Muscle of leg (tissue), 11 donors: ENCODE data around the gene TMEM100. TPM values are rescaled to one million over a fixed set of nuclear protein-coding genes. Genes with fewer than 3 reads are reported as not detected.

Experiments used
- DNase-seq: peaks from one replicate; pipeline ENCODE4 v3.0.0; 2013
- H3K27ac ChIP-seq: one replicate; pipeline ENCODE4 v1.5.1; 2013; ENCODE audit warnings: mild to moderate bottlenecking, low read length, control low read depth
- H3K27me3 ChIP-seq: one replicate; pipeline ENCODE4 v1.6.1; 2013; ENCODE audit warnings: low read length; ENCODE audit not compliant: control insufficient read depth, insufficient read depth
- H3K36me3 ChIP-seq: one replicate; pipeline ENCODE4 v1.6.1; 2013; ENCODE audit warnings: low read length; ENCODE audit not compliant: control insufficient read depth, insufficient read depth
- H3K4me1 ChIP-seq: one replicate; pipeline ENCODE4 v1.6.1; 2013; ENCODE audit warnings: low read length; ENCODE audit not compliant: control insufficient read depth, insufficient read depth
- H3K4me3 ChIP-seq: one replicate; pipeline ENCODE4 v1.5.1; 2013; ENCODE audit warnings: low read length, control low read depth
- H3K9me3 ChIP-seq: replicated peaks from 2 replicates; pipeline ENCODE4 v1.6.1; 2013; ENCODE audit warnings: low read depth, low read length; ENCODE audit not compliant: control insufficient read depth
- WGBS: methylation state at CpG from one replicate; pipeline ENCODE4 v1.1.5; 2013; ENCODE audit warnings: missing lambda C conversion rate; ENCODE audit not compliant: insufficient coverage; 5-methylcytosine and 5-hydroxymethylcytosine counted together
- polyA plus RNA-seq, 8 donors: library from polyadenylated mRNA; unstranded; fragments of 120-200 nt; gene quantifications; one replicate each; pipeline versions ENCODE4 v1.2.1 to v1.2.3, GENCODE V29; 2013; ENCODE audit warnings: inconsistent platforms in 1 of 8, low replicate concordance in 1 of 8; ENCODE audit not compliant: insufficient read length in 8 of 8, insufficient read depth in 1 of 8
- total RNA-seq: library from RNA; stranded (reverse); fragments of 120-200 nt; gene quantifications from one replicate; pipeline ENCODE4 v1.2.4, GENCODE V29; 2013

TMEM100 gene
- total and polyA plus RNA-seq, 9 donors, result 4.5 to 11.2 (median 9.1) TPM

DNA sequence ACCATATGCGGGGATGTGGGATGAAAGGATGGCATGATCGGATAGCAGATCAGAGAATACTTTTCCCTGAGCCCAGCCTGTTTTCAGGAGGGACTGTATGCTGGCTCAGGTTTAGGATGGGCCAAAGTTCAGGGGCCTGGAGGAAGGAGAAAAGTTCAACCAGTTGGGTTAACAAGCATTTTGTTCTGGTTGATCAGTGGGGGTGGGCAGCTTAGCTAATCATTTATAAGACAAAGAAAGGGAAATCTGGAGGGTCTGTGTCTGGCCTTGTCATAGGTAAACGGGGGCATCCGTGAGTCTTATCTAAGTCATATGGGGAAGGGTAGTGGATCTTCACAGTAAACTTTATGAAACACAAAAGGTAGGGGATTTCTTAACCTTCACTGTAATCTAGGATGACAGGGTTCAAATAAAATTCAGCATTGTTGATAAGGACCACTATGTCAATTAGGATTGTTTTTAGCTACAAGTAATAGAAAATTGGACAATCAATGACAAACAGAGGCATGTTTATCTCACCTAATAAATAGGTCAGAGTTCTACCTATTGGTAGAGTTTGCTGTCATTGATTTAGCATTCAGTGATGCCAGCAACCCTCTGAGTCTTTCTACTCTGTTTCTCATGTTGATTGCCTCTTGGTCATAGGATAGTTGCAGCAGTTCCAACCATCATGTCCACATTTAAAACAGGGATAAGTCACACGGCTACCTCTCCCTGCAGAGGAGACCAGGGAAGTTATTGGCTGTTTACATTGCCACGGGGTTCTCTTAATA, 39.6 kb upstream of the TMEM100 start:
- Histone ChIP-seq H3K4me1 (peaks cover 3% of the 10 kb centered on the region), H3K4me3 (no peak overlapping the region), H3K27ac (no peak overlapping the region), H3K27me3 (no peaks in the 10 kb centered on the region), H3K36me3 (no peaks in the 10 kb centered on the region), H3K9me3 (no peaks in the 10 kb centered on the region)
- WGBS, result 96% methylated on average over 4 of the region's 6 CpGs
- DNase-seq, result no peak

DNA sequence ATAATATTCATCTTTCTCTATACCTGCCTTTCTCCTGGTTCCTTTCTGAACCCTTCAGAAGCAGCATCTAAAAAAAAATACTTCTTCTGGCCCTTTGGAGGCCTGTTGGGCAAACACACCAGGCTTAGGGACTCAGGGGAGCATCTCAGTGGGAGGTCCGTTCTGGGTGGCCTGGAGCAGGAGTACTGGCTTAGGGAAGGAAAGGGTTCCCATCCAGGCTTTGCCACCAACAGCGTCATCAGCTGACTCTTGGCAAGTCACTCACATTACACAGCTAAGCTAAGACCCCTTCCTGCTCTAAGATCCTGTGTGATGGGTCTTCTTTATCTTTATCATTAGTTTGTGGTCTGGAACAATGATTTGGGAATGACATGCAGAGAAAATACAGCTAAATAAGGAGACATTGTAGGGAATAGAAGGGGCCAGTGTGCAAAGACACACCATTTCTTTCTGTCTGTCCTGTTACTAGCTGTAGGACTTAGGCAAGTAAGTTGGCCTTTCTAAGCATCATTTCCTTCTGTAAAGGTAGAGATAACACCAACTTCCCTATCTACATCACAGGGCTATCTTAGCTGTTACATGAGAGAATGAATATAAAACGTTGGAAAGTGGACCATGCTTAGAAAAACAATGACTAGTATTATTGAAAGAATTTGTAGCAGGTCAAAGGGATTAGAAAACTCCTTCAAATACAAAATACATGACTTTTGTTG, 38.1 kb upstream of the TMEM100 start:
- Histone ChIP-seq H3K36me3 (peaks cover under 1% of the 10 kb centered on the region), H3K27ac (no peak overlapping the region), H3K27me3 (no peaks in the 10 kb centered on the region), H3K9me3 (no peaks in the 10 kb centered on the region), H3K4me3 (no peak overlapping the region), H3K4me1 (peaks cover 3% of the 10 kb centered on the region)
- DNase-seq, result no peak
- WGBS, result no CpG with 5 or more reads among the region's 3 CpGs

DNA sequence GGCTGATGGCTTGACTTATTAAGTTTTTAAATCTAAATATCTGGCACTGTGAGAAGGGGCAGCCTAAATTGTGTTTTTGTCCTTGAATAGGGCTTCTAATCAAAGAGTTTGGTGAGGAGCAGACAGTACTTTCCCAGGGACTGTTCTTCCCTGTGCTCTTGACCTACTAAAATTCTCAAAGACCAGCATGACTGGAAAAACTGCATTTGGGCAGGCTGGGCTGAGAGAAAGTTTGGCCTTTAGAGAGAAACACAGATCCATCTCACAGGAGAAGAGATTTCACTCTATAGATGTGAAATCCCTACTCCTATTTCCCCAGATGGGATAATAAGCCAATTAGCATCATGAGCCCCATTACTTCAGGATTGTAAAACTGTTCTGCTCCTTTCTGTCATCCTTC, 35.5 kb upstream of the TMEM100 start:
- H3K27ac ChIP-seq, result no peak overlapping the region
- H3K9me3 ChIP-seq, result no peaks in the 10 kb centered on the region
- DNase-seq, result no peak
- no peak overlapping the region for H3K4me3 ChIP-seq
- H3K27me3 ChIP-seq, result no peaks in the 10 kb centered on the region
- H3K4me1 ChIP-seq, result peaks cover 3% of the 10 kb centered on the region
- H3K36me3 ChIP-seq, result peaks cover 8% of the 10 kb centered on the region

DNA sequence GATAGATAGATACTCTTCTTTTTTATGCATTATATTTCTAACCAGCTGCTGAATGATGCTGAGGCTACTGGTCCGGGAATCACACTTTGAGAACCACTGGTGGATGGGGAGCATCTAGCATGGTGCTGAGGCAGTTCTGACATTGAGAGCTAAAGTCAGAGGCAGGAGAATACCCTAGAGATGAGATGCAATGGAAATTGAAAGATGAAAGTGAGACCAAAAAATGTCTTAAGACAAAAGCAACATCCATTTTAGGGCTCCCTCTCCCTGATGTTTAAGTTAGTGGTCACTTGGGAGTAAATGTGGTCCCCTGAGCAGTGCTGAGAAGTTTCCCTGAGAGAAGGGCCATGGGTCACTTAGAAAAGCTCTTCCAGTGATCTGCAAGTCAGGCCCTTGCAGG, 35.0 kb upstream of the TMEM100 start:
- no peak for DNase-seq
- 100% methylated on average over 1 of the region's 1 CpG for WGBS
- H3K4me1 ChIP-seq, result peaks cover 3% of the 10 kb centered on the region

DNA sequence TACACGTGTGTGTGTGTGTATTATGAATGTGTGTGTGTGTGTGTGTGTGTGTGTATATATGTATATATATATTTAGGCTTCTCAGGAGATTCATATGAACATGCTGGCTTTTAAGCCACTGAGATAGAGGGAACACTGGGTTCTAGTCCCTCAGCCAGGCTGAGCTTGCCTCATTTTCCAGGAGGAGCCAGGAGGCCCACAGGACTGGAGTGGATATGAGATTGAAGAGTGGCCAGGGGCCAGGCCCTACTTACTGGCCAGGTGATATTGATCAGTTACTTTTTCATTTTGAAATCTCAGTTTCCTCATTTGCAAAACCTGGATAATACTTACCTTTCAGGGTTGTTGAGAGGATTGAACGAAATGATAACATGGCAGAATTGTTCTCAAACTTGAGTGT, 34.0 kb upstream of the TMEM100 start:
- no CpG with 5 or more reads among the region's 2 CpGs for WGBS
- Histone ChIP-seq H3K4me3 (no peak overlapping the region), H3K27ac (no peak overlapping the region), H3K4me1 (peaks cover 6% of the 10 kb centered on the region), H3K36me3 (peaks cover 8% of the 10 kb centered on the region), H3K9me3 (no peaks in the 10 kb centered on the region), H3K27me3 (no peaks in the 10 kb centered on the region)
- no peak for DNase-seq

More for the DNA sequence above, 35.0 kb upstream of the TMEM100 start:
- Histone ChIP-seq H3K9me3 (no peaks in the 10 kb centered on the region), H3K27me3 (no peaks in the 10 kb centered on the region), H3K27ac (no peak overlapping the region), H3K36me3 (peaks cover 8% of the 10 kb centered on the region), H3K4me3 (no peak overlapping the region)

DNA sequence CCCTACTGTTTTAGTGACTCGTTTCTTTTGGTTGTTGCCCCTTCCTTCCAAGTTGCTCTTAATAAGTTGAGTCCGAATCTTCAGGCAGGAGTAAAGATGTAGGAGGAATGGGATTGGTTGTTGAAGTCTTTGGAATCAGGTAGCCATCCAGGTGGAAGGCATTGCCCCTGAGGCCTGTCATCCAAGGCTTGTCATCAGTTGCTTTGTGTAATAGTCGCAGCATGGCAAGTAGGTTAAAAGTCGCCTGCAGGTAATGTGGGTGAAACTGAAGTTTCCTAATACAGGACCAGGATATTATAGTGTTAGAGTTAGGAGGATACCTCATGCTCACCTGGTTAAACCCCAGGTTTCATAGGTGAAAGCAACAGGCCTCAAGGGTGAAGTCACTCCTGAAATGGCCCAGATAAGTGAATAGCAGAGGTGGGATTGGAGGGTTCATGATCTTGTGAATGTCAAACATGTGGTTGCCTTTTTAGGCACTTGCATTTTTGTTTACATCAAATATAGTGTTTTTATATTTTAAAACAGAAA, 29.1 kb upstream of the TMEM100 start:
- peaks cover 6% of the 10 kb centered on the region for H3K4me1 ChIP-seq
- DNase-seq, result no peak
- no peaks in the 10 kb centered on the region for H3K9me3 ChIP-seq
- H3K4me3 ChIP-seq, result peak overlapping the region; percentile 86
- H3K36me3 ChIP-seq, result peaks cover 8% of the 10 kb centered on the region
- WGBS, result 87% methylated on average over 3 of the region's 4 CpGs
- H3K27ac ChIP-seq, result peak overlapping the region; percentile 90
- no peaks in the 10 kb centered on the region for H3K27me3 ChIP-seq

DNA sequence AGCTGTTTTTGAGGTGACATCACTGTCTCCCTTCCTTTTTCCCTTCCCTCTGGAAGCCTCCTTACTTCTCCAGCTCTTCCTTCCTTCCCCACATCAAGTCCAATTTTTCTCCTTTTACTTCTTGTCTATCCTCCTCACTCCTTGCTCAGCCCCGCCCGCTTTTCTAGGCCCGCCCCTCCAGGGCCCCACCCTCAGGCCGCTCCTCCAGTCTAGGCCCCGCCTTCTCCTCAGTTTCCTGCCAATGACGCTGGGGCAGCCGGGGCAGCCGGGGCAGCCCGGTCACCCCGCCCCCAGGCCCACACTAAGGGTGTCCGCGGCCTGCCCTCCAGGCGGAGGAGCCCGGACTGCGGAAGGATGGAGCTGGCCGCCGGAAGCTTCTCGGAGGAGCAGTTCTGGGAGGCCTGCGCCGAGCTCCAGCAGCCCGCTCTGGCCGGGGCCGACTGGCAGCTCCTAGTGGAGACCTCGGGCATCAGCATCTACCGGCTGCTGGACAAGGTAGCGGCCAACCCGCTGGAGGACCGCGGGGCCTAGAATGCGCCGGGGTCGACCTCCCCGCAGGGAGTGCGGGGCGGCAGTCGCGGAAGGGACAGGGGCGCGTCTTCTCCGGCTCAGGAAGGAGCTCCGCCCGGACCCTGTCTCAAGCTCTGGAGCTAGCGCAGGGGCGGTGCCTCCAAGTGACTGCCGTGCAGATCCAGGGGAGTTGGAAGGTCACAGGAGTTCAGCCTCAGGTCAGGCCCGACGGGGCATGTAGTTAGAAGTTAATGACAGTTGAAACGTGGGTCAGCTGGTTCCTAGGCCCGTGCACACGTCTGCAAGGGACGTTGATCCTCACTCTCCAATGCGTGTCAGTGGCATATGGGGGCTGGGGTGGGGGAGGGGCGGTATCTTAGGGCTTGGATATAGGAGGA, 28.3 kb upstream of the TMEM100 start, which contains the start of gene PCTP:
TSS of gene PCTP (plus strand) at position 302 of the 908 bp plus-strand sequence. CDS start at position 355, 53 bp downstream.
- H3K9me3 ChIP-seq, result no peaks in the 10 kb centered on the region
- H3K4me3 ChIP-seq, result peak within 1 kb of the TSS; percentile 86
- H3K36me3 ChIP-seq, result peaks cover 8% of the 10 kb centered on the region
- H3K27me3 ChIP-seq, result no peaks in the 10 kb centered on the region
- peak within 1 kb of the TSS; percentile 90 for H3K27ac ChIP-seq
- WGBS, result 0% methylated on average over 48 of the region's 53 CpGs
- peak; percentile 97 for DNase-seq
- H3K4me1 ChIP-seq, result peaks cover 6% of the 10 kb centered on the region

DNA sequence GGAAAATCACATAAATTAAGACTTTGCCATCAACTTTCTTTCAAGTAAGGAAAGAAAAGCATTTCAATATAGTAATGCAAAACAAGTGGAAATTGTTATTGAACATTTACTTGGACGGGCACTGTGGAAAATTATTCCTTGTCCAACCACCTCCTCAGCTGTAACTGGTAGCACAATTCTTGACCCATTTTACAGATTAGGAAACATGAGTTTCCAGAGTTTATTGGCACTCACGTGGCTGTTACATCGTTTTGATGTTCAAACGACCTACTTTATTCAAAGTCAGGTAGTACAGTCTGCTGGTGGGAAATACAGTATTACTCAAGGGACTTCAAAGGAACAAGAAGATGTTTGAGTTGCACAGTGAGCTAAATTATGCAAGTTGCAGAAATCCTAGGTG, 27.3 kb upstream of the TMEM100 start:
- Histone ChIP-seq H3K36me3 (peaks cover 6% of the 10 kb centered on the region), H3K4me1 (peaks cover 6% of the 10 kb centered on the region), H3K27ac (no peak overlapping the region), H3K4me3 (no peak overlapping the region), H3K9me3 (no peaks in the 10 kb centered on the region), H3K27me3 (no peaks in the 10 kb centered on the region)
- WGBS, result 69% methylated on average over 4 of the region's 4 CpGs
- no peak for DNase-seq

DNA sequence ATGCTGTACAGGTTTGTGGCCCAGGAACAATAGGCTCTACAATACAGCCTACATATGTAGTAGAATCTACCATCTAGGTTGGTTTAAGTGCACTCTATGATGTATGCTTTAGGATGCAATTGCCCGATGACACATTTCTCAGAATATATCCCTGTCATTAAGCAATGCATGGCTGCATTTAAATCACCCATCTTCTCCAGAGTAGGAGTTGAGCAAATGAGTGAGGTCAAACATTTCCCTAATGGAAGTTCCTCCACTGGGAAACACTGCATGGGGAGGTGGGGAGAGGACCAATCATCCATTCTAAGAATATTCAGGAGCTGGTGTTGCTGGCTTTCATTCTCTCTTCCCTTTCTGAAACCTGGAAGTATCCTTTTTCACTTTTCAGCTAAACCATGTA, 26.2 kb upstream of the TMEM100 start:
- DNase-seq, result no peak
- no CpG with 5 or more reads among the region's 1 CpG for WGBS
- no peaks in the 10 kb centered on the region for H3K36me3 ChIP-seq

More for the DNA sequence above, 26.2 kb upstream of the TMEM100 start:
- Histone ChIP-seq H3K9me3 (no peaks in the 10 kb centered on the region), H3K4me3 (no peak overlapping the region), H3K4me1 (peaks cover 6% of the 10 kb centered on the region), H3K27me3 (no peaks in the 10 kb centered on the region), H3K27ac (no peak overlapping the region)
